GDM1 (cell line): ENCODE results near the gene THEM4.

Experiments used
- DNase-seq: peaks from one replicate; lab custom pipeline; 2025; lab: John Stamatoyannopoulos, UW

THEM4 gene

GRCh38 chr1:151909167-151910149 is at the start of gene THEM4:
THEM4 (minus strand) TSS chr1:151909511; CDS start chr1:151909458, 53 bp downstream.
- DNase-seq: no peak

- no peak for DNase-seq
Observed at GRCh38 chr1:151958959-151959358, 49.6 kb upstream of the THEM4 start.

- DNase-seq: no peak
Observed at GRCh38 chr1:151956957-151957497, 47.7 kb upstream of the THEM4 start.

- no peak for DNase-seq
Observed at GRCh38 chr1:151953409-151954094, 44.2 kb upstream of the THEM4 start.

GRCh38 chr1:151952811-151953210 is 43.5 kb upstream of the THEM4 start:
- no peak for DNase-seq

- DNase-seq: no peak
Observed at GRCh38 chr1:151949371-151950193, 40.3 kb upstream of the THEM4 start.

- DNase-seq: no peak
Observed at GRCh38 chr1:151948506-151948905, 39.2 kb upstream of the THEM4 start.

- no peak for DNase-seq
Observed at GRCh38 chr1:151947140-151947539, 37.8 kb upstream of the THEM4 start.

GRCh38 chr1:151945725-151946722 is 36.7 kb upstream of the THEM4 start:
- DNase-seq: peak; percentile 2

- DNase-seq: no peak
Observed at GRCh38 chr1:151944857-151945575, 35.7 kb upstream of the THEM4 start.

- no peak for DNase-seq
Observed at GRCh38 chr1:151944126-151944856, 35.0 kb upstream of the THEM4 start.

GRCh38 chr1:151943591-151943990 is 34.3 kb upstream of the THEM4 start:
- no peak for DNase-seq

- DNase-seq: no peak
Observed at GRCh38 chr1:151942882-151943281, 33.6 kb upstream of the THEM4 start.

GRCh38 chr1:151940541-151940940 is 31.2 kb upstream of the THEM4 start:
- DNase-seq: no peak

- no peak for DNase-seq
Observed at GRCh38 chr1:151939779-151940178, 30.5 kb upstream of the THEM4 start.

- no peak for DNase-seq
Observed at GRCh38 chr1:151939141-151939540, 29.8 kb upstream of the THEM4 start.

GRCh38 chr1:151936653-151937052 is 27.3 kb upstream of the THEM4 start:
- DNase-seq: no peak

- DNase-seq: no peak
Observed at GRCh38 chr1:151935894-151936602, 26.7 kb upstream of the THEM4 start.

GRCh38 chr1:151935154-151935553 is 25.8 kb upstream of the THEM4 start:
- no peak for DNase-seq
